Prostate gland (tissue), 2 donors: ENCODE results near the gene HNRNPU.

Source experiments
- CTCF ChIP-seq, 4 experiments: fragments of 200-600 bp in 2 of 4; fragments of 450-650 bp in 2 of 4; sonication (generic) in 2 of 4; IDR thresholded peaks; 1 replicate in 3 of 4; 2 replicates in 1 of 4; pipeline ENCODE4 v1.5.1; 2016 to 2019; ENCODE audit warnings: antibody characterized with exemption in 4 of 4, mild to moderate bottlenecking in 2 of 4, moderate library complexity in 2 of 4
- POLR2A ChIP-seq: fragments of 450-650 bp; IDR thresholded peaks from one replicate; pipeline ENCODE4 v1.6.1; 2016; ENCODE audit warnings: antibody characterized with exemption, mild to moderate bottlenecking
- POLR2AphosphoS5 ChIP-seq: sonication (generic); formaldehyde crosslinking; IDR thresholded peaks from one replicate; pipeline ENCODE4 v1.6.1; 2017; ENCODE audit warnings: antibody characterized with exemption

GRCh38 chr1:244865028-244865371 lies 657 bp upstream of the HNRNPU start:
- no peak for TF ChIP-seq CTCF (IDR thresholded peaks at IDR 0.05)
- TF ChIP-seq POLR2AphosphoS5, result no peak
- TF ChIP-seq POLR2A, result no peak
